Occipital lobe (tissue), 3 donors: ENCODE measurements around the gene AP2A2. TPM values are rescaled to one million over a fixed set of nuclear protein-coding genes. Genes with fewer than 3 reads are reported as not detected.

Experiments
- DNase-seq: peaks from one replicate; lab custom pipeline; 2025; lab: John Stamatoyannopoulos, UW
- small RNA-seq: library from RNA; depleted of rRNA; stranded (forward); fragments of <200 nt; gene quantifications from one replicate; pipeline ENCODE3, GENCODE V24; 2014
- total RNA-seq: library from RNA; depleted of rRNA; stranded (reverse); fragments of >200 nt; gene quantifications from one replicate; pipeline ENCODE4 v1.2.3, GENCODE V29; 2014

Gene AP2A2
- total RNA-seq, 1 donor from 2014 or later, result 35.6 TPM

DNA sequence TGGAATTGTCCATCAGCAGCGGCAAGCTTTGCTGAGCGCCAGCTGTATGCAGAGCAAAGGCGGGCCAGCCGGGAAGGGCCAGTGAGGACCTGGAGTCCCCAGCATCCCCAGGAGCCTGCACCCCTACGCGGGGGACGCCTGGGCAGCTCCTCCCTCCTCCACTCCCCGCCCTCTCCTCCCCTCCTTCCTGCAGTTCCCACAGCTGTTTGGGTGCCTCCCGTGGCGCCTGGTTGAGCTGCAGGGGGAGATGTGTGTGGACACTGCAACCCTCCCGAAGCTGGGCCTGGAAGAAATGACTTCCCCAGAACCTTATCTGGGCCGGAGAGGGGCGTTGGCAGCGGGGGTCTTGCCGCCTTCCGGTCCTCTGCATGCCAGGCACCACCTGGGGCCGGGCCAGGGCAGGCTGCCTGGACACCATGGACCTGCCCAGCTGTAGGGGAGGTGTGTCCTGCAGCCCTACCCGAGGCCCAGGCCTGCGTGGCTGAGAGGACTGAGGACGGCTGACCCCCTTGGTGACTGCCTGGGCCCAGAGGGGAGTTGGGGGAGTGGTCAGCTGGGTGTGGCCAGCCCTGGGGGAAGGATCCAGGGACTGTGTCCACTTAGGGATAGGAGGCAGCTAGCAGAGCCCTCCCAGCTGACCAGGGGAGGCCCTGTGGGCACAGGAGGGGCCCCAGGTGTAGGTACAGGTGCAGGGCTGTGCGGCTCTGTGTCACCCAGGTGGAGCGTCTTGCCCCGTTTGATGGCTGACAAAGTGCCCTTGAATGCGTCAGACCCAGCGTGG, 127.6 kb downstream of the AP2A2 start:
- DNase-seq, result no peak

DNA sequence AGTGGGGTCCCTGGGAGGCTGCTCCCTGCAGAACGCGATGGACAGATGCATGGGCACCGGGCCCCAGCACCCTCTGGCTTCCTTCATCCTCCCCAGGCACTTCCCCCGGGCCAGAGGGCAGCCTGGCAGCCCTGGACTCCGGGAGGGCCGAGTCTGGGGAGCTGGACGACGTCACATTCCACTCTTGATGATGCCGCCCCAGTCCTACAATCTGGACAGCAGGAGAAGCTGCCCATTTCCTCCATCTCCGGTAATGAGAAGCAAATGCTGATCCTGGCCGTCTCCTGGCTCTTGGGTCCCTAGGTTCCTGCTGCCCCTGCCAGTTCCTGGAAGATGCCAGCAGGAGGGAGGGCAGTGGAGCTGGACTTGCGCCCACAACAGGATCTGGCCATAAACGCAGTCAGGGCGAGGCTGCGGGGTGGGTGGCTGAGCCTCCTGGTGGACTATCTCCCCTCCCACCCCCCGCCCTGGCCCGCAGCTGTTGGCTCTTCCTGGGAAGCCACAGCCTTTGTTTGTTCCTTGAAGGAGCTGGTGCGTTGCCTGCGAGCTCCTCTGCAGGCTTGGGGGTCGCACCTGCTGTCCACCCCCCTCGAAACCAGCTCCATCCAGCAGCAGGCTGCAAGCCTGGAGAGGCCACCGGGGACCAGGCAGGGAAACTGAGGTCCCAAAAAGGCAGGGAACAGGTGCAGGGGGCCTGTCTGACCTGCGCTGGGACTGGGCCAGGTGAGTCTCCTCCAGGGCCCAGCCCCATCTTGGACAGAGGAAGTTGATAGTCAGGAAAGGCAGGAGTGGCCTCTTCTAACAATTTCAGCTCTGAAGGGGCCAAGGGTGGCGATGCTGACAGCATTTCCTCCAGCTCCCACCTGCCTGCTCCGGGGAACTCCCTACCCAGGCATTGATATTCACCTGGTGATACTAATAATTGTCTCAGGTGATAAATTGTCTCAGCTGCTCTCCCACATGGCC, 128.8 kb downstream of the AP2A2 start:
- DNase-seq, result no peak

DNA sequence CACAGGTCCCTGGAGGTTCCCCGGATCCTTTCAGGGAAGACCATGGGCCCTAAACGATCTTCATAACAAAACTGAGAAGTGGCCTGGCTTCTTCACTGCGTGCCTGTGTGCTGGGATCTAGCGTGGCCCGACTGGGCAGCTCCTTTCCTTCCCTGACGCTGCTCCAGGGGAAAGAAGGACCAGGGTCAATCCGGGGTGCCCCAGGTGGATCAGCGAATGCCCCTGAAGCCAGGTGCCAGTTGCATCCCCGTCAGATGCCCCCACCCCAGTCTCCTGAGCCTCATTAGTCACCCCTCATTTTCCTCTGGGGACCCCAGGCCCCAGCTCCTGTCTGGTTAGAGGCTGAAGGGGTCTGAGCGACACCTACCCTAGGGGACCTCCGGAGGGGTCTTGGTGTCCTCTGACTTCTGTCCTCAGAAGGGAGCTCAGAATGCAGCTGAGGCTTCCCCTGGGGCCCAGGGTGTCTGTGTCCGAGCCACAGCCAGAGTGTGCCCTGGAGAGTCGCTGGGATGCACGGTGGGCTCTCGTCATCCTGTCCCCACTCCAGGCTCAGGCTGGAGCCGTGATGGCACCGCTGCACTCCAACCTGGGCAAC, 129.5 kb downstream of the AP2A2 start:
- no peak for DNase-seq

DNA sequence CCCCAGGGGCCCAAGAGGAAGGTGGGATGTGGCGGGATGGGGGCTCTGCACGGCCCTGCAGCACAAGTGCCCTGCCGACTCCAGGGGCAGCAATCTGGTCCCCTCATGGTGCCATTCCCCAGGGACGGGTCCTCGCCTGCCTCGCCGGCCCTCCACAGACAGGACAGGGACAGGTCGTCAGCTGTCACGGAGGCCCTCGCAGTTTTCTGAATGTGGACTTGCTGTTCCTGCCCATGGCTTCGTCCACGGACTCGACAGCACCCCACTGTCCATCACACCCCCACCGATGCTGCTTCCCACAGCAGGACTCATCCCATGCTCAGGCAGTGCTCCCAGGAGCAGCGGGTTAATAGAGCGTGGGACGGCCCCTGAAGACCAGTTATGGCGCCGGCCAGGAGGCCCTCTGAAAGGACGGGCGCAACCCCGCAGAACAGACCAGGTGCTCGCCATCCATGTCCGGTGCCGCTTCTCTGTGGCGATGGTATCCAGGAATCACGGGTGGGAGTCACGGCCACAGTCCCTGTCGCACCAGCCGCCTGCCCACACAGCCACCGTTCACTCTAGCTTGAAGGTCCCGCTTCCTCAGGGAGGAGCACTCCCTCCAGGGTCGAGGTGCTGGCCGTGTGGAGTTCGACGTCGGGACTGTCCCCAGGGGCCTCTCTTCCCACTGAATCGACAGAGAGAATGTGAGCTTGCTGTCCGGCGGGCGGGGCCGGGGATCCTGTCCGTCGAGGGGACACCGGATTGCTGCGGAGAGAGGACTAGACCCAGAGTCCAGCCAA, 130.5 kb downstream of the AP2A2 start:
- no peak for DNase-seq

DNA sequence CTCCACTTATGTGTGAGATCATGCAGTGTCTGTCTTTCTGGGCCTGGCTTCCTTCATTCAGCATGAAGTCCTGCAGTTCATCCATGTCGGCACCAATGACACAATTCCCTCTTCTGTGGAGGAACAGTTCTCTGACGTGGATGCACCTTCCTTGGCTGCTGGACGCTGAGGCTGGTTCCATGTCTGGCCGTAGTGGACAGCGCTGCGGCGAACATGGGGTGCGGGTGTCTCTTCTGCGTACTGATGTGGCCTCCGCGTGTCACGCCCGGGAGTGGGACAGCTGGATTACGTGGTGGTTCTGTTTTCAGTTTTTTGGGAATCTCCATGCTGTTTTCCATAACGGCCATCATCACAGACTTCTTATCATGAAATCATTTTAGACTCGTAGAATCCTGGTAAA, 132.1 kb downstream of the AP2A2 start:
- no peak for DNase-seq

DNA sequence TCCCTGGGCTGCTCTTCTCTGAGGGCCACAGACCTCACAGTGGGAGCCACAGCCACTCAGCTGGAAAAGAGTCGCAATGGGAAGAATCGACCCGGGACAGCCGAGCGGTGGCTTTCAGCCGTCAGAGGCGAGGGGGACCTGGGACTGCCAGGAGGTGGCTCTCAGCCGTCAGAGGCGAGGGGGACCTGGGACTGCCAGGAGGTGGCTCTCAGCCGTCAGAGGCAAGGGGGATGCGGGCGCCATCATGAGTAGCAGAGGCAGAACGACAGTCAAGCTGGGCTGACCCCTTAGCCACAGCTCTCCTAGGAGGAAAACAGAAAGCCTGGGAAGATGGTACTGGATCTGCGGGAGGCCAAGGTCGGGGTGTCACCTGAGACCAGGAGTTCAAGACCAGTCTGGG, 134.1 kb downstream of the AP2A2 start:
- no peak for DNase-seq

DNA sequence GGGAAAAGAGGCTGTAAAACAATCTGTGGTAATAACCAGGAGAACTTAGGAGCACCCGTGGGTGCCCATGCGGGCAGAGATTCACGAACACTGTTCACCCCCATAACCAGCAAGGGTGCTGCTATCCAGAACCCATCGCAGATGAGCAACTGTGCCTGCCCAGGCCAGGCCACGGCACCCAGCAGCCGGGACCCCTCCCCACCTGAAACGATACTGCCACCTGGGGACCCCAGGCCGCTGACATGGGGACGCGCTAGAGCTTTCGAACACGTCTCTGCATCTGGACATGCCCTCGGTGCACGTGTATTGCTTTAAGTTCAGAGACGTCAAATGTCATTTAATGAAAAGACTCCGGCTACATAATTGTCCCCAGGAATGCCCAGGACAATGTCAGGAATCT, 134.7 kb downstream of the AP2A2 start:
- DNase-seq, result no peak

DNA sequence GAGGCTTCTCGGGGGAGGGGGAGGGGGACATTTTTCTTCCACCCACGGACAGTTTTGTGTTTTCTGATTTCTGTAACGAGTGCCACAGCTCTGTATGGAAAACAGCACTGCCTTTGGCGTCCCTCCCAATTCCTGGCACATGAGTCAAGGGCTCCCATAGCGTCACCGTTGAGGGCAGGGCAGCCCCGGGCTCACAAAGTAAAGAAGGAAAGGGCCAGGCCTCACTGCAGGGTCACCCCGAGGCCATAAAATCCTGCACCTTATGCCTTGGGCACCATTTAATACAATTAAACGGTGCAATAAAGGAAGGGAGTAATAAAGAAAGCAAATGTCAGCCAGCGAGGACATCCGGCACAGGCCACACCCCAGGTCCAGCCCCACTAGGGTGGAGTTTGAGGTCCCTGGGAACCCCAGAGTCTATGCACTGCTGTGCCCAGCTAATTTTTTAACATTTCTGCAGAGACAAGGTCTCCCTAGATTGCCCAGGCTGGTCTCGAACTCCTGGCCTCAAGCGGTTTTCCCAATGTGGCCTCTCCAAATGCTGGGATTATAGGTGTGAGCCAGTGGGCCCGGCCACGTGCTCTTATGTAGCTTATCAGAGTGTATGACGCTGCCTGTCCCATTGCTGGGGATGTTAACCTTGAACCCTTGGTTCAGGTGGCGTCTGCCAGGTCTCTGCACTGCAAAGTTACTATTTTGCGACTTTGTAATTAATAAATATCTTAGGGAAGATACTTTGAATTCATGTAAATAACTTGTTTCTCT, 135.4 kb downstream of the AP2A2 start:
- DNase-seq, result no peak

Small RNA genes lying within 50 kb of the gene (small RNA-seq; reads per million reads assigned to genes)
- not detected for gene RNU6-1025P

Other genes with a start within 250 kb of the AP2A2 start
- 50.7 TPM for gene DEAF1, start 230.6 kb upstream of the AP2A2 start, total RNA-seq
- gene TMEM80, start 230.1 kb upstream of the AP2A2 start, total RNA-seq, result 11.7 TPM
- 1.4 TPM for gene EPS8L2, start 219.6 kb upstream of the AP2A2 start, total RNA-seq
- gene TALDO1, start 178.4 kb upstream of the AP2A2 start, total RNA-seq, result 61.0 TPM
- gene GATD1, start 148.4 kb upstream of the AP2A2 start, total RNA-seq, result 22.3 TPM
- 5.9 TPM for gene CEND1, start 135.8 kb upstream of the AP2A2 start, total RNA-seq
- 15.0 TPM for gene SLC25A22, start 127.6 kb upstream of the AP2A2 start, total RNA-seq
- 5.1 TPM for gene PIDD1, start 120.6 kb upstream of the AP2A2 start, total RNA-seq
- gene RPLP2, start 115.9 kb upstream of the AP2A2 start, total RNA-seq, result 227 TPM
- 5.3 TPM for gene PNPLA2, start 107.0 kb upstream of the AP2A2 start, total RNA-seq
- gene CRACR2B, start 98.0 kb upstream of the AP2A2 start, total RNA-seq, result 0.31 TPM
- 44.1 TPM for gene CD151, start 92.9 kb upstream of the AP2A2 start, total RNA-seq
- gene POLR2L, start 83.3 kb upstream of the AP2A2 start, total RNA-seq, result 14.5 TPM
- gene TSPAN4, start 83.0 kb upstream of the AP2A2 start, total RNA-seq, result 18.6 TPM
- 20.9 TPM for gene CHID1, start 15.1 kb upstream of the AP2A2 start, total RNA-seq
- not detected for gene MUC6, start 110.8 kb downstream of the AP2A2 start, total RNA-seq
- gene MUC2, start 149.0 kb downstream of the AP2A2 start, total RNA-seq, result not detected
- not detected for gene MUC5AC, start 232.1 kb downstream of the AP2A2 start, total RNA-seq